GM18507 (cell line): ENCODE results near the gene SEMA3C.
"Not testable (repeated sequence)": the region's sequence is repeated elsewhere in the genome, so short reads cannot be mapped to it uniquely, and the experiment has no call there.

Source experiments
- DNase-seq: peaks from one replicate; pipeline ENCODE4 v3.0.0; 2011; ENCODE audit warnings: low read depth; ENCODE audit not compliant: insufficient read length; ENCODE audit errors: extremely low spot score
- FAIRE-seq: peaks from 2 replicates; lab custom pipeline; 2011; peaks lifted over from hg19 to GRCh38; lab: Jason Lieb, UNC

Gene SEMA3C

DNA sequence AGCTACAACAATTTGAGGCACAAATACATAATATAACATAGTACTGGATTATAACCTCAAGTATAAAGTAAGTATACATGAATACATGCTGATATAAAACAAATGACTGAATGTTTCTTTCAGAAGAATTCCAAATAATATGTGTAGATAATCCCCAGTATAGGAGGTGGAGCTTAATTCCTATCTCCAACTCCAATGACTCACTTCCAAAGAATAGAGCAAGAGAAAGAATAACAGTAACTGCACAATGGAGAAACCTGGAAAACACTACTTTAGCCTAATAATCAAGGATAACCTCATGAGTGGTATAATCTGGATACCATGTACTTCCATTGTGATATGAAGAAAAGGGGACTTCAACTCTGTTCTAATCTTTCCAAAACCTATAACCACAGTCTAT, 13.7 kb upstream of the SEMA3C start:
- DNase-seq, result no peak
- FAIRE-seq, result no peak

DNA sequence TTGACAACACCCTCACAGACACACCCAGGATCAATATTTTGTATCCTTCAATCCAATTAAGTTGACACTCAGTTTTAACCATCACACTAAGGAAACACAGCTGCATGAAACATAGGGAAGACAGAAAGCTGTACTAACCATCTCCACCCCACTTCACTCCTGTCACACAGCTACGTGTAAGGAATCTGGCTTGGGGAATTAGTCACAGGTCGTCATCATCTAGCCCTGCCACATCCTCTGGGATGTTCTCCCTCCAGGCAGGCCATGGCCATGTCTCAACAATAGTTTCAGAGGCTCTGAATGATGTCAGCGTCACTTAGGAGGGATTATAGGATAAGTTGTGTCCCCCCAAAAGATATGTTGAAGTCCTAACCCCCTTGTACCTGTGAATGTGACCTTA, 10.8 kb upstream of the SEMA3C start:
- DNase-seq (no peak), FAIRE-seq (no peak)

DNA sequence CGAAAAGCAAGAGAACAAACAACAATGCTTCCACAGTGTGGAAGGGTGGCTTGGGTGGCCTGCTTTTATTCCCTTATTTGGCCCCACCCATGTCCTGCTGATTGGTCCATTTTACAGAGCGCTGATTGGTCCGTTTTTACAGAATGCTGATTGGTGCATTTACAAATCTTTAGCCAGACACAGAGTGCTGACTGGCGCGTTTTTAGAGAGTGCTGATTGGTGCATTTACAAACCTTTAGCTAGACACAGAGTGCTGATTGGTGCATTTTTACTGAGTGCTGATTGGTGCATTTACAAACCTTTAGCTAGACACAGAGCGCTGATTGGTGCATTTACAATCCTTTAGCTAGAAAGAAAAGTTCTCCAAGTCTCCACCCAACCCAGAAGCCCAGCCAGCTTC, 8.1 kb upstream of the SEMA3C start:
- FAIRE-seq, result not testable (repeated sequence)

DNA sequence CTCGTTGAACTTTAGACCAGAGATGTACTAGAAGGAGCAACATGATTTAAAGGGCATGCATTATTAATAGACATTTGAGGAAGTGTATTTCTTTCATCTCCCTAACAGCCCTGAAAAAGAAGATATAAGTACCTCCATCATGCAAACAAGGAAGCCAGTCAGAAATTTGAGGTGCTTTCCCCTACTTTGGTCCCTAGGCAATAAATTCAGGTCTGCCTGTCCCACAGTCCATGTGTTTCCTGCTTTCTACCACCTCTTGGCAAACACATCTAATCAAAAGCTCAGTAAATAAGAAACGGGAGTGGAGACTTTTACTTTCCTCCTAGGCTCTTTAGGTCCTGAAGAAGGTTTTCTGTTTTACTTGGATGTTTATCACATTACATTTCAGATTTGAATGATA, 5.2 kb upstream of the SEMA3C start:
- DNase-seq, result no peak
- FAIRE-seq, result no peak

More for the DNA sequence above, 8.1 kb upstream of the SEMA3C start:
- DNase-seq, result not testable (repeated sequence)

DNA sequence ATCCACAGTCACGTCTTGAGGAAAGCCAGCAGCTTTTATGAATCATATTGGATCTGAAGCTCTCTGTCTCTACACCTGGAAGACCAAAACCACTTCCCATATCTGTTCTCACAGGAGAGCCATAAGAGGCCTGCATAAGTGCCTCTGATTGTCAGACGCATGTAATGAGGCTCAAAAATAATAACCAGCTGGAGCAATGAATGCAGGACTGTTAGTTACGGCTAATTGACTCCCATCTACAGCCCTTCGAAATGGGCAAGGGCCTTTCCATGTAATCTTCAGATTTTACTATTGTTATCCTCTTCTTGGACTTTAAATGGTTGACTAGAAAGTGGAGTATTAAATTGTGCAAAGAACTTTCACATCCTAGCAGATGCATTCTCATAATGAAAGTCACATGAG, 4.4 kb upstream of the SEMA3C start:
- DNase-seq (no peak), FAIRE-seq (no peak)

DNA sequence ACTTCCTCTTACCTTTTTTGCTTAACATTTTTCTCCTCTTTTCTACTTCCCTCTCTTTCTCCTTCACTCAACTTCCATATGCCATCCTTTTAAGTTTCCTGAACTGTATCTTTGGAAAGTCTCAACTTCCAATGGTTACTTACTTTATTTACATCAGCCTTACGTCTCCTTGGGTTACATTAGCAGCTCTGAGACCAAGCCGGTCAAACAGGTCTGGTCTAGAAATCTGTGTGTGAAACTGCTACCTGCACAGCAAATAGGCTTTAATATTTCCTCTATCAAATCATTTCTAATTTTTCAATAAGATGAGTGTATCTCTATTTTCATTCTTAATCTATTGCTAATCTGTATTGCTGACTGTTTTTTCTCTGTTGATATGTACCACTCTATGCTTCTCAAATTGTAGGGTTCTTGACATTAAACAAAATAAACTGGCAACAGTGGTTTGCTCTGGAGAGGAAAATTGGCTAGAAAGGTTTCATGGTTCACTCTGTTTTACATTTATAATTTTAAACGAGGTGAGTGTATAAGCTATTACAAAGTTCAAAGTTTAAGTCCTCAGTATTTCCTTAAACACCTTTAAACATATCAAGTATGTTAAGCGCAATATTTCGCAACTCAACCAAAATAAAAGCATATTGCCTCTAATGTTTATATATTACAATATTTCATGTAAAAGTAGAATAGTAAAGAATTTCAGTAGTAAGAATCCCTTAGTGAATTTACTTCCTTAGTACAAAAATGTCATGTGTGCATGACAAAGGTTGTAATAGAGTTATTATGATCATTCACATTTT, 3.6 kb upstream of the SEMA3C start:
- FAIRE-seq, result no peak

DNA sequence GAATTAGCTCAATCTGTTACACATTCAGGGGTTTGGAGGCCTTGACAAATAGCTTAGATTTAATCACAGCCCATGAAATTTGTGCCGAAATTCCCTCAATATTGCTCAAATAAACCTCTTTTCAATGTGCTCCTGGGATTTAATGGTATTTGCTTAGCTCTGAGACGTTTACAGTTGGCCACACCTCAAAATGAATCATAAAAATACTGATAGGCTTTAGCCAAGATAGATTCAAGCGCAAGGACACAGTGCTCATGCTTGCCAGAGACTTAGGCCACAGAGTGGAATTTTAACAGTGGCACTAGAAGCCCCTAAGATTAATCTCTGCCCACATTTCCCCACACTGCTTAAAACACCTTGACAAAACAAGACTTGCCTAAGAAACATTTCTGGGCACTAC, 2.3 kb upstream of the SEMA3C start:
- FAIRE-seq, result no peak
- DNase-seq, result no peak

More for the DNA sequence above, 3.6 kb upstream of the SEMA3C start:
- no peak for DNase-seq

DNA sequence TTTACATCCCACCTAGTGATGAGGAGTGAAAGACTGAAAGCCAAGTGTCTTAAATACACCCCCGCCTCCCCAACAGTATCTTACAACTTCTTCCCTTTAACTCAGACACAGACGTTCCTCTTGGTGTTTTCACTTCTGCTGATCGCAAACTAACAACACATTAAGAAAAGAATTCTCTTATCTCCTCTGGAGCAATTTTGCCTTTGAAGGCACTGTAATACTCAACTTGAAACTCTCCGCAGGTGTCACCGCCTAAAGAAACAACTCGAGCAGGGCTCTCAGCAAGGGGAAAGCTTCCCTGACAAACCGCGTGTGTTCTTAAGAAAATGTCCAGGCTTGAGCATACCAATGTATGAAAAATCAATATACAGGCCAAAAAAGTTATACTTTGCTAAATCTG, 452 bp downstream of the SEMA3C start:
- FAIRE-seq (no peak), DNase-seq (no peak)

DNA sequence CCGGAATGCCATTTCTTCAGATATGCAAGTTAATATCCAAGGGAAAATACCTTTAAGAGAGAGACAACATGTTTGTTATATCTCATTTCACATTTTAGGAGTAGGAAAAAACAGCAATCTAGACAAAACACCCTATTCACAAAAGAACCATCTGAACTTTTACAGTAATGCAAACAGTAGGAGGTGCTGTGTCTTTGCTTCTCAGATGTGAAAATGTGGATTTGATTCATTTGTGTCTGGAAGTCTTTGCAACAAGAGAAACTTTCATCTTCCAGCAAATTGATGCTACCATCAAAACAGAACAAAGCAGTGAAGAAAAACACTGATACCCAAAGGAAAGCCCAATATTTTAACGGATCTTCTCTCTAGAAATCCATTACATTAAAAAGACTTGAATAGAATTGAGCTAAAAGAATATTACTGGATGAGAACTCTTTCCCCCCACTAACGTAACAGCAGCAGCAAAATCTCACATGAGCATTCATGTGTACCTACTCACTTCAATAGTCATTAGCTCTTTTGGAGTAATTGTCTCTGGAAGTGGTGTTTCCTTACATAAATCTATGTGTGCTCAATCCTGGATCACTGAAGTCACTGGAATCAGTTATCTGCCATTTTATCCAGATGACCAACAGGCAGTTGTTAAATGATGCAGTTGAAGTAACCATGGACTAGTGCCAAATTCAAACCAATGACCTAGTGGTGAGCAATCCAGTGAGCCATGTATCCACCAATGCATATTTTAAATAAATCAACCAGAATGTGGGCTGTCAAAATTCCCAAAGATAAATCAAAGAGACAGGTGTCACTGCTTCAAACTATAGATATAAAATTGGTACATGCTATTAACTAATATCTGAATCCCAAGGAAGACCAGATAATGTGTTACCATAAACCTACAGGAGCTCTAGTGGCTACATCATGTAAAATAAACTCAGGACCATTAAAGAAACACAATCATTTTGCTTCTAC, 1.8 kb downstream of the SEMA3C start:
- no peak for FAIRE-seq
- DNase-seq, result no peak

DNA sequence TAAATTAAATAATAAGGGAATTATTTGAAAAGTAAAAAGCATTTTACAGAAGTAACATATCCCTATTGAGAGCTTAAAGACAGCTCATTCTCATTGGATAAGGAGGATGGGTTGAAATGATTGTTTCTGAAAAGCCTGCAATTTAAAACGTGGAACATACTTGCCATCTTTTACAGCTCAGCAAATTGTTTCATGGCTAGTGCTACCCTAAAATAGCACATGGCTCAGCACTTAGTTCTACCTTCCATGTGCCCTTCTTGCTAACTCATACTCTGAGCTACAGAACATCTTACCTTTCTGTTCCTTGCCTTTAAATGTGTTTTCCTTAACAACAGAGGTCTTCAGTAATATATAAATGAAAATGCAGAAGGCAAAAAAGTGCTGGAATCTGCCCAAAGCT, 8.6 kb downstream of the SEMA3C start:
- FAIRE-seq, result no peak
- no peak for DNase-seq

DNA sequence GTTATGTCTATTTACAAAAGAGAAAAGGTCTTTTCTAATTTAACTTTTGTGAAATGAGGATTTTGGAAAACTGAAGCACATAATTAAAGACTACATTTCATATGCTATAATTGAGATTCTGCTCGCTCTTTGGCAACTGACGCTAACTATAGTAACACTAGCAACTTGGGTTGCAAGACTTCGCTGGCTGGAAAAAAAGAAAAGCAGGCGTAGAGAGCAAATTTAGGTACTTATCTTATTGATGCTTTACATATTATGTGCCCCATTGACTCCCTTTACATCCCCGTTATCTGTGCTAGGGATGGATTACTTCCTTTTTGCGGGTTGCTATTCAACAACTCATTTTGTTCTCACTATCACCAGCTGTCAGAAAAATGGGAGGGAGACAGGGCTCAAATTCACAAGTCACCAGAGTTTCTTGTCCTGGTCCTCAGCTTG, 10.5 kb downstream of the SEMA3C start:
- no peak for DNase-seq
- no peak for FAIRE-seq

DNA sequence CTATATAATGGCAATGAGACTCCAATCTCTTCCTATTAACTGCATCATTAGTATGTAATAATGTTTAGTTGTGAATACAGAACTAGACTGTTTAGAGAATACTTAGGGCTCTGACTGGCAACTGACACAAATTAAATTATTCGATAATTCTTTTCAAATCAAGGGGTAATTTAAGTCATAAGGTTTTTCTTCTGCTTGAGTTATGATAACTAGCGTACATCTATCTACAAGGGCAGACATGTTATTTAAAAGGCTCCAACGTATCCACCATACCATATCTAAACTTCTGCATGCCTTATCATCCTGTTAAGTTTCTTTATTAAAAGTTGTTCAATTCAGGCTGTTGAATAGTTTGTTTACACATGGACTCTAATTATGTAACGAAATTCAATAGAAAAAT, 11.2 kb downstream of the SEMA3C start:
- FAIRE-seq (no peak), DNase-seq (no peak)

DNA sequence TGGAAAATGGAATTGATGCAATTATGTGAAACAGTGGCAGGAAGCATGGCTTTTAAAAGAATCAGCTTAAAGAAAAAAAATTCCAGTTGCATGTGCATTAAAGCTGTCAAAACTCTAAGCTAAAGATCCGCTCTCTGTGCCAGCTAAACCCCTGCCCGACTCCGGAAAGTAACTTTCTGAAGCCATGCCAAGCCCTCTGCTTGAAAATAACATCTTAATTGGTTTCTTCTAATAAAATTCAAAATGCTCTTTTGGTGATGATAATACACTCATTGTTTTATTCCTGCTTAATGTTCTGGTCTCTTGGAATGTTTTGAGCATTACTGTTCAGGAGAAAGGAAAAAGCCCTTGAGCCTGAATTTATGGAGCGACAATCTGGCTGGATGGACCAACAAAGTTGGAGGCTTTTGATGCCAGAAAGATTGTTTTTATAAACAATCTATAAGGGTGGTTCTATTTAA, 11.7 kb downstream of the SEMA3C start:
- DNase-seq, result no peak
- no peak for FAIRE-seq

DNA sequence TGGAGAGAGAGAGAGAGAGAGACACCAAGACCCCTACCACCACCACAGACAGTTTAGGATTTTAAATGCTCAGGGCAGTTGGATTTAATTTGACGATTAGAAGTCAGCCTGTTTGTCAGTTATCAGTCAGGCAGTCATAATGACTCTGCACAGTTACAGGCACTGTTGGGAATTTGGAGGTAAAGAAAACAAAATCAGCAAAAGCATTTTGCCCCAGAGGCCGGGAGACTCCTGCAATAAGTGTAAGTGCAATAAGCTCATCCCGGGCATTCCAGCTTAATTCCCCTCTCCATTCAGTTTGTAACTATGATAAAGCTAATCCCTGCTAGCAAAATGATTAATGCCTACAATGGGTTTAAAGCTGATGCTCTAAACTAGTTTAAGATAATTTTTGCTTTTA, 13.5 kb downstream of the SEMA3C start:
- no peak for DNase-seq
- FAIRE-seq, result no peak

DNA sequence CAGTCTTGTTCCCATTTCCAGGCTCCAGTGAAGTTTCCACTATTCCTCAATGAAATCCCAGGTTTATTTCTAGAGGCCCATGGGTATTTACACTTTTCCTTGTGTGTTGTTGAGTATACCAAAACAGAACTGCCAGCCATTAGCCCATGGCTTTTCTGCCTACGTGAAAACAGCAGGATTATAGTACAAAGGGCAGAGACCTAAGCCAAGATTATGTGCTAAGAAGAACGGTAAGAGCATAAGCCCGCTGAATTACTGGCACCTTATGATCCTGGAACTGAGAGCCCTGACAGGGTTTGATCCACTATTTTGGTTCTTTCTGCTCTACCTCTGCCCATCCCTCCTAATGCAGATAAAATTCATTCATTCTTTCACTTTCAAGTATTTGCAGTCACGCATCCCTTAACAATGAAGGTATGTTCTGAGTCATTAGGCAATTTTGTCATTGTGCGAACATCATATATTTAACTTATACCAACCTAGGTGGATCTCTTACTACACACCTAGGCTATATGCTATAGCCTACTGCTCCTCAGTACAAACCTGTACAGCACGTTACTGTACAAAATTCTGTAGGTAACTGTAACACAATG, 16.0 kb downstream of the SEMA3C start:
- DNase-seq (no peak), FAIRE-seq (no peak)

DNA sequence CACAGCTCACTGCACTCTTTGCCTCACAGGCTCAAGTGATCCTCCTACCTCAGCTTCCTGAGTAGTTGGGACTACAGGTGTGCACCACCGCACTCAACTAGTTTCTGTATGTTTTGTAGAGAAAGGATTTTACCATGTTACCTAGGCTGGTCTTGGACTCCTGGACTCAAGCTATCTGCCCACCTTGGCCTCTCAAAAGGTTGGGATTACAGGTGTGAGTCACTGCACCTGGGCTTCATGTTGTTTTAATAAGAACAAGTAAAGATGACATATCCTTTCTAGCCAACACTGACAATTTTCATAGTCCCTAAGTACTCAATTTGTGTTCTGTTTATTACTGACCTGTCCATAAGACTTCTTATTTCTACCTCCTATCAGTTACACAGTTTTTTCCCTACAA, 16.8 kb downstream of the SEMA3C start:
- FAIRE-seq (no peak), DNase-seq (no peak)

DNA sequence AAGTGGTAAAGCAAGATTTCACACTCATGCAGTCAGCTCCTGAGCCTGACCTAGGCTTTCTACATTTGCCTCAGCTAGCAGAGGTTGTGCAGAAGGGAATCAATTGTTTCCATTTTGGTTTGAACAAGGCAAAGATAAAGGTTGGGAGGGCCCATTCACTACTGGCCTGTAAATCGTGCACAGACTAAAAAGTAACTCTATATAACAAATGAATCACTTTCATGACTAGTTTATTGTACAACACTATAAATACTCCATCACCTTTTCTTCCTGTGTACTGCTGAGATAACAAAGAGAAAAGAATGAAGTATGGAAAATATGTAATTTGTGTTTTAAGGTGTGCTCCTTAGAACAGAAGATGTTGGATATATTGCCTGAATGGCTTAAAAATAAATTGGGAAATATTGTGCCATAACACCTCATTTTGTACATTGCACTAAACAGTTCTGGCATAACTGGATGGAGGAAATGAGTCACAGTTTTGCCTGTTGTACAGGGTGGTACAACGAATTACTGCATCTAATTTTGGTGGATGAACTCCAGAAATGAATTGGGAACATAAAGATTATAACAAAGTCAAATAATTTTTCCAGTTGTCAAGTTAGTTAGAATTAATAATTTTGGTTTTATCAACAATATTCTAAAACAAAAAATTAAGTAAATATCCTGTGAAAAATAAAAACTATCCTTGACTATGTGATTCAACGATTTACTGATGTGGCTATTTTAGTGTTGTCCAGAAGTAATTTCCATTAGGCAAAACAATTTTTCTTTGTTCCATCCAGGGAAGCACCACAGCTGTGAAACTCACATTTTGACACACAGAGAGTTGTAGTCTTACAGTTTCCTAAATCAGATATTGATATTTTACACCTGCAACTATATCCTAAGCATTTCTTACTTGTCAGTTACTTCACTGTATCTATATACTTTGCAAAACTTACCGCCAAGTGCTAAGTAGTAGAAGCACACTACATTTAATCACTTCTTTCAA, 18.0 kb downstream of the SEMA3C start:
- FAIRE-seq (no peak), DNase-seq (no peak)

DNA sequence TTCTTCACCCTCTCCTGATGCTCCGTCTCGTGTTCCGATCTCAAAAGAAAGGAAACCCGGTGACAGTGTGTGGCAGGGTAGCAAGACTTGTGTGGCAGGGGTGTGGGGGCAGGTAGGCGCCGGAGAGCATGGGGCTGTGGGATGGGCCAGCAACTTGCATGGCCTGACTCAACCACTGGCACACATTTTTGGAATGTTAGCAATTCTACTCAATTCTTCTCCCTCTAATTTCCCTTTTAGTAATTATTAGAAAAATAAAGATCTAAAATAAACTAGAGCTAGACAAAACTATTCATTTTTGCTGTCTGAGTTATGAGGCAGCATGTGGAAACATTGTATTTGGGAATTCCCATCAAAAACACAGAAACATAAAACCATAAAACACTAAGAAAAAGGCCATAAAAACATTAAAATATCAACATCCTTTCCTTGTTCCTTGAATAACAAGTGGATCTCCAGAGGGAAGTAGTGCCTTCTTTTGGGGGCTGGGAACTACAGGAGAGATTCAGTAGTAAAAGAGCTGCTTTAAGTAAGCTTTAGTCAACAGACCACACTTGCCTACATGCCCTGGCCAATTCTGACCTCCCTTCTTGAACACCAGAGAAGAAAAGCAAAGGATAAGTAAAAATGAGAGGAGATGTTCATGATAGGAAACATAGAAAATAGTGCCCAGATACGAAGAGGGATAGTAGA, 21.8 kb downstream of the SEMA3C start:
- FAIRE-seq (no peak), DNase-seq (no peak)
